Smooth muscle cell (in vitro differentiated cells): Measurements from ENCODE around the gene AMN1. TPM values are rescaled to one million over a fixed set of nuclear protein-coding genes. Genes with fewer than 3 reads are reported as not detected.
"Not testable (repeated sequence)": the region's sequence is repeated elsewhere in the genome, so short reads cannot be mapped to it uniquely, and the experiment has no call there.

Experiments
- DNase-seq: peaks from one replicate; lab custom pipeline; 2025; ENCODE audit not compliant: unreplicated experiment; lab: John Stamatoyannopoulos, UW
- H2AFZ ChIP-seq: fragments of 200-600 bp; sonication (generic); 2 replicates; pipeline ENCODE4 v1.6.0; 2016; ENCODE audit warnings: antibody characterized with exemption, low read depth, mild to moderate bottlenecking
- H3F3A ChIP-seq: fragments of 200-600 bp; sonication (generic); 2 replicates; pipeline ENCODE4 v1.6.0; 2017; ENCODE audit warnings: antibody characterized with exemption, low read depth
- H3K27ac ChIP-seq: fragments of 200-600 bp; sonication (generic); 2 replicates; pipeline ENCODE4 v1.5.1; 2016; ENCODE audit warnings: low read depth, mild to moderate bottlenecking
- H3K27me3 ChIP-seq: fragments of 200-600 bp; sonication (generic); 2 replicates; pipeline ENCODE4 v1.6.1; 2016; ENCODE audit warnings: low read depth, mild to moderate bottlenecking
- H3K36me3 ChIP-seq: fragments of 200-600 bp; sonication (generic); 2 replicates; pipeline ENCODE4 v1.5.1; 2016; ENCODE audit warnings: low read depth
- H3K4me1 ChIP-seq: fragments of 200-600 bp; sonication (generic); 2 replicates; pipeline ENCODE4 v1.5.1; 2016; ENCODE audit warnings: low read depth
- H3K4me2 ChIP-seq: fragments of 200-600 bp; sonication (generic); 2 replicates; pipeline ENCODE4 v1.6.0; 2016; ENCODE audit warnings: mild to moderate bottlenecking
- H3K4me3 ChIP-seq: fragments of 200-600 bp; sonication (generic); 2 replicates; pipeline ENCODE4 v1.5.1; 2016; ENCODE audit warnings: mild to moderate bottlenecking
- H3K79me2 ChIP-seq: fragments of 200-600 bp; sonication (generic); 2 replicates; pipeline ENCODE4 v1.6.0; 2016; ENCODE audit warnings: low read depth, mild to moderate bottlenecking
- H3K9ac ChIP-seq: fragments of 200-600 bp; sonication (generic); 2 replicates; pipeline ENCODE4 v1.6.0; 2016; ENCODE audit warnings: low read depth
- H3K9me3 ChIP-seq: fragments of 200-600 bp; sonication (generic); replicated peaks from 2 replicates; pipeline ENCODE4 v1.5.1; 2016; ENCODE audit warnings: low read depth
- H4K20me1 ChIP-seq: fragments of 200-600 bp; sonication (generic); 2 replicates; pipeline ENCODE4 v1.6.0; 2016; ENCODE audit warnings: low read depth
- CTCF ChIP-seq: fragments of 200-600 bp; sonication (generic); IDR thresholded peaks from 2 replicates; pipeline ENCODE4 v1.5.1; 2017; ENCODE audit warnings: borderline replicate concordance, mild to moderate bottlenecking, antibody characterized with exemption; ENCODE audit not compliant: insufficient read depth, poor library complexity, severe bottlenecking
- WGBS: methylation state at CpG from one replicate; pipeline ENCODE4 v1.1.7; 2016; ENCODE audit warnings: low lambda C conversion rate; 5-methylcytosine and 5-hydroxymethylcytosine counted together
- polyA plus RNA-seq: library from polyadenylated mRNA; unstranded; fragments of >200 nt; fragmentation: Nextera tagmentation; extraction: Ambion mirVana; gene quantifications from 2 replicates; pipeline ENCODE4 v1.2.1, GENCODE V29; 2016
- total RNA-seq: library from RNA; depleted of rRNA; stranded (reverse); fragments of >200 nt; gene quantifications from 2 replicates; pipeline ENCODE4 v1.2.3, GENCODE V29; 2014

AMN1 gene
- total and polyA plus RNA-seq, 2 experiments from 2014 or later = 7.3 to 12.0 TPM

DNA sequence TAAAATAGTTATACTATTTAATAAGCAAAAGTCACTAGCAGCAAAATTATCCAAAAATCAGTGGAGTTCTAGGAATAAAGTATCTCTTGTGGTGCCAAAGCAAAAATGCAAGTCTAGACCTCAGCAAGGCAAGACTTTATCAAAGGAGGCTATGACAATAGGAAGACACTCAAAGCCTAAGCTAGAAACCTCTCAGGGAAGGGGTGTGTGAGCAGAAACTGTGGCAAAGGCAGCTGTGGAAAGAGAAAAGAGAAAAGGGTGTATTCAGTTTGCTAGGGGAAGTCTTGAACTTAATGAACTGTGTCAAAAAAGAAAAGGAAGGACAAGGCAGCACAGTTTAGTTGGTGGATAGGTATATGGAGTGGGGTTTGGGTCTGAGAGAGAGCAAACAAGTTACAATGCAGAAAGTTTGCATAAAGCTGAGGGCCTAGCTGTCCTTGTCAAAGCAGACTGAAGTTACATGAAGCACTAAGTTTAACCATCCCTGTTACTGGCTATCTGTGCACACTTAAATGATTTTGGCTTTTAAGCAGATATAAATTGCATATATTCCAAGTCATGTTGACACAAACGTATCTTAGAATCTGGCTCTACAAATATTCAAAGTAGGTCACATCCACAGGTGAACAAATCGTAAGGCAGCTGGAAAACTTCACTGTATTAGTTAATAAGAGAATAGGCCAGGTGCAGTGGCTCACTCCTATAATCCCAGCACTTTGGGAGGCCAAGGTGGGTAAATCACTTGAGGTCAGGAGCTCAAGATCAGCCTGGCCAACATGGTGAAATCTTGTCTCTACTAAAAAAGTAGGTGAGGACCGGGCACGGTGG is 31.0 kb upstream of the AMN1 start:
- Histone ChIP-seq H3K4me3 (no peak overlapping the region), H3K4me2 (no peak overlapping the region), H3F3A (no peaks in the 10 kb centered on the region), H3K36me3 (no peaks in the 10 kb centered on the region), H3K9ac (no peak overlapping the region), H3K9me3 (no peaks in the 10 kb centered on the region), H3K27me3 (no peaks in the 10 kb centered on the region), H3K4me1 (no peaks in the 10 kb centered on the region), H3K79me2 (no peaks in the 10 kb centered on the region), H3K27ac (no peak overlapping the region), H2AFZ (peak overlapping the region; percentile 37), H4K20me1 (no peaks in the 10 kb centered on the region)
- WGBS = 96% methylated on average over 4 of the region's 4 CpGs
- DNase-seq = no peak
- TF ChIP-seq CTCF = no peak

DNA sequence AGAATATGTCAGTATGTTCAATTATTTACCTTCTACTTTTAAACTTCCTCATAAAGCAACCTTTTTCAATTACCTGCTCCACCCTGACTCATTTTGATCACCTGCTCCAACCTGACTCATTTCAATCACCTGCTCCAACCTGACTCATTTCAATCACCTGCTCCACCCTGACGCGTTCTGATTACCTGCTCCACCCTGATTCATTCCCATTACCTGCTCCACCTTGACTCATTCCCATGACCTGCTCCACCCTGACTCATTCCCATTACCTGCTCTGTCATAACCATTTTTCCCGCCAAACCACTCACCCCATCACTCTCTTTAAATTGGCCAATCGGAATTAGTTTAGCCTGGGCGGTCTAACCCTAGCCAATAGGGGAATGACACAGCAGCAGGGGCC is 29.5 kb upstream of the AMN1 start:
- H3K4me2 ChIP-seq, H3K9me3 ChIP-seq, H3K9ac ChIP-seq, H3K27me3 ChIP-seq, H3F3A ChIP-seq, H3K79me2 ChIP-seq, H3K36me3 ChIP-seq, H2AFZ ChIP-seq, H3K4me1 ChIP-seq, H3K4me3 ChIP-seq, H4K20me1 ChIP-seq, DNase-seq: not testable (repeated sequence)
- H3K27ac ChIP-seq = peak overlapping the region; percentile 70
- WGBS = 86% methylated on average over 5 of the region's 5 CpGs

GRCh38 chr12:31756977-31757420 is 28.2 kb upstream of the AMN1 start:
- TF ChIP-seq CTCF = no peak
- Histone ChIP-seq H2AFZ (no peak overlapping the region), H3K9me3 (no peaks in the 10 kb centered on the region), H3K27me3 (no peaks in the 10 kb centered on the region), H3K27ac (peak overlapping the region; percentile 70), H3K4me1 (no peaks in the 10 kb centered on the region), H3K79me2 (no peaks in the 10 kb centered on the region), H3K36me3 (no peaks in the 10 kb centered on the region), H3K4me3 (no peak overlapping the region), H3K4me2 (no peak overlapping the region), H3F3A (no peaks in the 10 kb centered on the region), H4K20me1 (no peaks in the 10 kb centered on the region), H3K9ac (no peak overlapping the region)
- DNase-seq = no peak
- 60% methylated on average over 1 of the region's 1 CpG for WGBS

GRCh38 chr12:31752450-31752849 is 23.6 kb upstream of the AMN1 start:
- H2AFZ ChIP-seq = no peak overlapping the region
- no peak overlapping the region for H3K27ac ChIP-seq
- no peaks in the 10 kb centered on the region for H3K4me1 ChIP-seq
- H3K36me3 ChIP-seq = no peaks in the 10 kb centered on the region
- DNase-seq = no peak
- no peak overlapping the region for H3K4me3 ChIP-seq
- peaks cover 6% of the 10 kb centered on the region for H3F3A ChIP-seq
- 82% methylated on average over 4 of the region's 4 CpGs for WGBS
- no peaks in the 10 kb centered on the region for H4K20me1 ChIP-seq
- no peaks in the 10 kb centered on the region for H3K27me3 ChIP-seq
- no peaks in the 10 kb centered on the region for H3K9me3 ChIP-seq
- no peaks in the 10 kb centered on the region for H3K79me2 ChIP-seq
- no peak overlapping the region for H3K9ac ChIP-seq
- no peak overlapping the region for H3K4me2 ChIP-seq
- no peak for TF ChIP-seq CTCF
